Transverse colon (tissue), 4 donors: ENCODE data around the gene PRPF6. TPM values are rescaled to one million over a fixed set of nuclear protein-coding genes. Genes with fewer than 3 reads are reported as not detected.

Experiments
- DNase-seq: peaks from one replicate; pipeline ENCODE4 v3.0.0-alpha.2; 2019
- H3K27ac ChIP-seq, 4 donors: fragments of 200-600 bp; sonication (generic); 2 replicates each; pipeline ENCODE4 v1.5.1; 2016 to 2018; ENCODE audit warnings: inconsistent platforms in 4 of 4
- H3K27me3 ChIP-seq: fragments of 200-600 bp; sonication (generic); 2 replicates; pipeline ENCODE4 v1.5.1; 2017; ENCODE audit warnings: inconsistent platforms
- H3K36me3 ChIP-seq, 4 donors: fragments of 200-600 bp; sonication (generic); 2 replicates each; pipeline ENCODE4 v1.5.1; 2017 to 2019; ENCODE audit warnings: inconsistent platforms in 4 of 4
- H3K4me1 ChIP-seq, 4 donors: fragments of 200-600 bp; sonication (generic); 2 replicates each; pipeline ENCODE4 v1.5.1; 2017 to 2020; ENCODE audit warnings: inconsistent platforms in 4 of 4
- H3K4me3 ChIP-seq, 4 donors: fragments of 200-600 bp; sonication (generic); 1 replicate in 1 of 4; 2 replicates in 3 of 4; pipeline versions ENCODE4 v1.5.1 to v1.6.1; 2017 to 2019; ENCODE audit warnings: inconsistent platforms in 4 of 4
- H3K9me3 ChIP-seq, 2 donors: fragments of 200-600 bp; sonication (generic); 2 replicates each; pipeline ENCODE4 v1.5.1; 2017 to 2019; ENCODE audit warnings: inconsistent platforms in 2 of 2
- EP300 ChIP-seq: sonication (generic); formaldehyde crosslinking; IDR thresholded peaks from one replicate; pipeline ENCODE4 v1.6.1; 2017; ENCODE audit warnings: antibody characterized with exemption, low read depth
- POLR2A ChIP-seq: fragments of 450-650 bp; IDR thresholded peaks from one replicate; pipeline ENCODE4 v1.6.1; 2016; ENCODE audit warnings: antibody characterized with exemption, mild to moderate bottlenecking, moderate library complexity
- POLR2AphosphoS5 ChIP-seq, 3 donors: sonication (generic); formaldehyde crosslinking; IDR thresholded peaks; one replicate each; pipeline ENCODE4 v1.6.1; 2016; ENCODE audit warnings: antibody characterized with exemption in 3 of 3
- WGBS, 2 donors: methylation state at CpG; one replicate each; pipeline ENCODE4 v1.1.5; 2018; ENCODE audit warnings: low coverage in 1 of 2; 5-methylcytosine and 5-hydroxymethylcytosine counted together
- in situ Hi-C, 4 donors: fragments of 200-750 bp; cut with MboI; loops; one replicate each; pipeline versions ENCODE4 v1.15.0 to v1.15.1; 2017; ENCODE audit warnings: low sequenced_read_pairs in 3 of 4, low pct_ligation_motif_present in 1 of 4, low pct_unique_long_range_greater_than_20kb in 1 of 4
- intact Hi-C: fragments of 100-400 bp; cut with DNase I; formaldehyde crosslinking; loops from one replicate; pipeline ENCODE4 v1.15.1; 2023; ENCODE audit warnings: low total_unique reads
- total RNA-seq, 4 donors: library from RNA; depleted of rRNA; stranded (reverse); fragments of >200 nt; gene quantifications; one replicate each; pipeline ENCODE4 v1.1.0, GENCODE V29; 2016
- TF ChIP-seq, protein P1 (sequence below), 5 experiments: fragments of 200-600 bp in 3 of 5; fragments of 450-650 bp in 2 of 5; sonication (generic) in 3 of 5; IDR thresholded peaks; 1 replicate in 2 of 5; 2 replicates in 3 of 5; pipeline ENCODE4 v1.5.1; 2016 to 2017; ENCODE audit warnings: antibody characterized with exemption in 5 of 5, inconsistent platforms in 3 of 5, mild to moderate bottlenecking in 2 of 5, moderate library complexity in 1 of 5

PRPF6 gene
- total RNA-seq, 4 donors from 2014 or later: 29.2 to 55.7 (median 51.8) TPM

DNA sequence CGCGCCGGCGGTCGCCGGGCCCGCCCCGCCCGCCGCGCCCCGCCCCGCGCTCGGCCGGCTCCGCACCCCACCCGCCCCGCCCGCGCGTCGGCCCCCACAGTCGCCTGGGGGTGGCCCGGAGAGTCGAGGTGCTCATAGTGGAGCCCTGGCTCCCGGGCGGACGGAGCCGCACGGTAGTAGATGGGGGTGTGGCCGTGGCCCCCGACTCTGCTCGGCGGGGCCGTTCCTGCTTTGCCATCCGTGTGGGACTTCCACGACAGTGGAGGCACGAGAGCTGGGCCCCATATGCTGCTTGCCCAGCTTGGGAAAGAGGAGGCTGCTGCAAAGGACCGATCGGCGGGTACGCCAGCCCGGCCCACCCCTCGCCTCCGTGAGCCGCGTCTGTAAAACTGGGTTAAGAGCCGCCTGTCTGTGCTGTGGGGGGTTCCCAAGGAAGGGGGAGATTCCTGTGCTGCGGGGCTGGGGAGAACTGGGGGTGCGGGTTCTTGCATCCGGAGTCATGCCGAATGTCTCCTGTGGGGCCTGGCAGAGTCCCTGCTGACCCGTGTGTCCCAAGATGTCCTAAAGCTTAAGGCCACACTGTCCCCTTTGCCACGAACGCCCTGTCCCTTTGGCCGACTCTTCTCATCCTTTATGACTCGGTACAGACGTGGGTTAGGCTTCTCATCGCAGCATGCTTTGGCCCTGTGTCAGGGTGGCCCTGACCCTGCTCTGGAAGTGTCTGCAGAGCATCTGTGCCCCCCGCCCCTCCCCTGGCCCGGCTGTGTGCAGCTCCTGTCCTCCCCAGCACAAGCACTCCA is 99.3 kb downstream of the PRPF6 start, which contains the start of gene OPRL1:
OPRL1 (plus strand) TSS at position 70 of the 800 bp plus-strand sequence. CDS start 12,639 bp downstream, outside the sequence.
- DNase-seq: no peak
- WGBS, 2 donors: 13% methylated on average over 19 of the region's 62 CpGs; no CpG with 5 or more reads in 1 of the 2 donors
- H3K27me3 ChIP-seq: peaks cover 58% of the 10 kb centered on the region

DNA sequence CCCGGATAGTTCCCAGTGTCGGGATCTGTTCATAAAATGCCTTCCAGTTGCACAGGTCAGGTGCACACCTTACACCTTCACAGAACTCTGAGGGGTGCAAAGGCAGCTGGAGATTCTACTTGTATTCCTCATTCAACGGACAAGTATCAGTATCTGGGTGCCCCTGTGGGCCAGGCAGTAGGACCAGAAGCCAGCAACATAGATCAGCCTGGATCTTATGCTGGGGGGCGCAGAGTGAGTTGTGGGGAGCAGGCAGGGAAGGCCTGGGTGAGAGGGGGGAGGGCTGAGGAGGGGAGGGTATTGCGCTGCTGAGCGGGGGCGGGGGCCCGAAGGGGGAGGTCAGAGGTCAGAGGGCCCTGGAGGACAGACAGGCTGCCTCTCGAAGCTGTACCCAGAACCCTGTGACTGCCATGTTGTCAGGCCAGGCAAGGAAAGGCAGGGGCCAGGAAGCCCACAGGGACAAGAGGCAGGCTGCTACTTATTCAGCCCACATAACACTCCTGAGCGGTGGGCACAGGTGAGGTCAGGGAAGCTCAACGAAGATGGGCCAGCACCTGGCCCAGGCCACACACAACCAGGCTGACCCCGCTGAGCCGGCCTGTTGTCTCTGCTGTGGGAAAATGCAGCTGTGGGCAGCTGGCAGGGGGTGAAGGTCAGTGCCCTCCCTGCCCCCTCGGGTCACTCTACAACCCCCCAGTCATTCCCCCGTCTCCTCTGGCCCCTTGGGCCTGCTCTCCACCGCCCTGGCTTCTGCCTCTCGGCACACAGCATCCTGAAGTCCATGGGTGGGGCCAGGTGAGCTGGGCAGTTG is 100.1 kb downstream of the PRPF6 start:
- intact Hi-C loops: no loop called here

More for the DNA sequence above, 99.3 kb downstream of the PRPF6 start, which contains the start of gene OPRL1:
- H3K36me3 ChIP-seq: no peaks in the 10 kb centered on the region
- H3K4me3 ChIP-seq: peak within 1 kb of the TSS; percentile 56 to 84 (median 79)
- intact Hi-C loops: no loop called here
- TF ChIP-seq POLR2AphosphoS5 (IDR thresholded peaks at IDR 0.05): no peak
- peak; percentile 9 for TF ChIP-seq EP300
- TF ChIP-seq, protein P1, sequence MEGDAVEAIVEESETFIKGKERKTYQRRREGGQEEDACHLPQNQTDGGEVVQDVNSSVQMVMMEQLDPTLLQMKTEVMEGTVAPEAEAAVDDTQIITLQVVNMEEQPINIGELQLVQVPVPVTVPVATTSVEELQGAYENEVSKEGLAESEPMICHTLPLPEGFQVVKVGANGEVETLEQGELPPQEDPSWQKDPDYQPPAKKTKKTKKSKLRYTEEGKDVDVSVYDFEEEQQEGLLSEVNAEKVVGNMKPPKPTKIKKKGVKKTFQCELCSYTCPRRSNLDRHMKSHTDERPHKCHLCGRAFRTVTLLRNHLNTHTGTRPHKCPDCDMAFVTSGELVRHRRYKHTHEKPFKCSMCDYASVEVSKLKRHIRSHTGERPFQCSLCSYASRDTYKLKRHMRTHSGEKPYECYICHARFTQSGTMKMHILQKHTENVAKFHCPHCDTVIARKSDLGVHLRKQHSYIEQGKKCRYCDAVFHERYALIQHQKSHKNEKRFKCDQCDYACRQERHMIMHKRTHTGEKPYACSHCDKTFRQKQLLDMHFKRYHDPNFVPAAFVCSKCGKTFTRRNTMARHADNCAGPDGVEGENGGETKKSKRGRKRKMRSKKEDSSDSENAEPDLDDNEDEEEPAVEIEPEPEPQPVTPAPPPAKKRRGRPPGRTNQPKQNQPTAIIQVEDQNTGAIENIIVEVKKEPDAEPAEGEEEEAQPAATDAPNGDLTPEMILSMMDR (IDR thresholded peaks at IDR 0.05): no peak
- TF ChIP-seq POLR2A: no peak
- H3K9me3 ChIP-seq: no peaks in the 10 kb centered on the region
- peak within 1 kb of the TSS; percentile 71 to 82 (median 76) for H3K27ac ChIP-seq
- in situ Hi-C loops: no loop called here
- peaks cover 13 to 48% (median 27%) of the 10 kb centered on the region in 4 donors for H3K4me1 ChIP-seq

DNA sequence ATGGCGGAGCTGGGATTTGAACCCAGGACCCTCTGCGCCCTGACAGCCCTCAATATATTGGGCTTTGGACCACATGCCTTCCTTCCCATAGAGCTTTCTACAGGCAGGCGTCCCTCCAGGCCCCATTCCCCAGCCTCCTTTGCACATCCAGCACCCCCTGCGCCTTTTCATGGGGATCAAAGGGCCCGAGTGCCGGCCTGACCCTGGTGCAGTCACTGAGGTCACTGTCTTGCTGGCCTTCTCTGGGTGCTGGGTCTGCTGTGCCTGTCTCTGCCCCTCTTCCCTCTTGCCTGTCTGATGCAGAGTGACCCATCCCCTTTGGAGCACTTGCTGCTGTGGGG is 100.7 kb downstream of the PRPF6 start:
- no peak overlapping the region for H3K27ac ChIP-seq
- 69% methylated on average over 6 of the region's 6 CpGs; no CpG with 5 or more reads in 1 of the 2 donors for WGBS, 2 donors

More for the DNA sequence above, 100.1 kb downstream of the PRPF6 start:
- 63% methylated on average over 9 of the region's 17 CpGs; no CpG with 5 or more reads in 1 of the 2 donors for WGBS, 2 donors
- H3K27me3 ChIP-seq: peaks cover 66% of the 10 kb centered on the region
- TF ChIP-seq EP300: no peak
- TF ChIP-seq POLR2AphosphoS5 (IDR thresholded peaks at IDR 0.05): no peak
- TF ChIP-seq, protein P1 (IDR thresholded peaks at IDR 0.05): no peak
- TF ChIP-seq POLR2A: no peak
- in situ Hi-C loops: no loop called here
- H3K4me3 ChIP-seq: no peak overlapping the region
- H3K36me3 ChIP-seq: no peaks in the 10 kb centered on the region
- no peaks in the 10 kb centered on the region for H3K9me3 ChIP-seq
- peak overlapping the region in 3 of 4 donors; percentile 71 to 82 (median 75) for H3K27ac ChIP-seq
- no peak for DNase-seq
- H3K4me1 ChIP-seq: peaks cover 13 to 48% (median 27%) of the 10 kb centered on the region in 4 donors

More for the DNA sequence above, 100.7 kb downstream of the PRPF6 start:
- TF ChIP-seq EP300 (no peak), POLR2A (no peak), POLR2AphosphoS5 (IDR thresholded peaks at IDR 0.05) (no peak)
- TF ChIP-seq, protein P1 (IDR thresholded peaks at IDR 0.05): no peak
- no peaks in the 10 kb centered on the region for H3K36me3 ChIP-seq
- in situ Hi-C loops (no loop called here), intact Hi-C loops (no loop called here)
- peaks cover 69% of the 10 kb centered on the region for H3K27me3 ChIP-seq
- DNase-seq: no peak
- no peaks in the 10 kb centered on the region for H3K9me3 ChIP-seq
- peaks cover 13 to 48% (median 27%) of the 10 kb centered on the region in 4 donors for H3K4me1 ChIP-seq
- H3K4me3 ChIP-seq: no peak overlapping the region
